ENCODE data around the gene R3HDML. TPM values are rescaled to one million over a fixed set of nuclear protein-coding genes. Genes with fewer than 3 reads are reported as not detected.

Gene R3HDML
- total and polyA plus RNA-seq, 2 of the 13 experiments (the other 11 are each of a cell fraction or from before 2014, with no cell fraction given) = not detected

DNA sequence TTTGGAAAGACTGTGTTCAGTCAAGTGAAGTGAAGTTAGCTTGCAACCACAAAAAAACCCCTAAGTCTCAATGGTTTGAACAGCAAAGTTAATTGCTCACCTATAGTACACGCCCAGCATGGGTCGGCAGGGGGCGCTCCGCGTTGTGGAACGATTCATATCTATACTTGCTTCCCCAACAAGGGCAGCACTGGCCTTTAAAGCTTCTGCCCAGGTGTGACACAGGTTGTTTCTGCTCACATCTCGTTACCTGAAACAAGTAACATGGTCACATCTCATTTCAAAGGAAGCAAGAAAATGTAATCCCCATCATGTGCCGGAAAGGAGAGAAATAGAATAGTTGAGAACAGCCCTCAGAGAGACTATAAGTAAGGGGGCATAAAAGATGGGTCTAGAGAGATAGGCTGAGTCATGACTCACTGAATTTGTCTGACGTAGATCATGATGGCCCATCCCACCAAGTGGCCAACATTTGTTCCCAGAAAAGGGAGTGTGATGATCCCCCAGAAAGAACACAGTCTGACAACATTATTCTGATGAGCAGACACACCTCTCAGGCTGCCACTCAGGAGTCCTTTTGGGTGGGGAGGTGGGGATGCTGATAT lies 47.7 kb downstream of the R3HDML start (continued):
- TF ChIP-seq, protein P1, sequence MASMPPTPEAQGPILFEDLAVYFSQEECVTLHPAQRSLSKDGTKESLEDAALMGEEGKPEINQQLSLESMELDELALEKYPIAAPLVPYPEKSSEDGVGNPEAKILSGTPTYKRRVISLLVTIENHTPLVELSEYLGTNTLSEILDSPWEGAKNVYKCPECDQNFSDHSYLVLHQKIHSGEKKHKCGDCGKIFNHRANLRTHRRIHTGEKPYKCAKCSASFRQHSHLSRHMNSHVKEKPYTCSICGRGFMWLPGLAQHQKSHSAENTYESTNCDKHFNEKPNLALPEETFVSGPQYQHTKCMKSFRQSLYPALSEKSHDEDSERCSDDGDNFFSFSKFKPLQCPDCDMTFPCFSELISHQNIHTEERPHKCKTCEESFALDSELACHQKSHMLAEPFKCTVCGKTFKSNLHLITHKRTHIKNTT (CRISPR knock-in tag; IDR thresholded peaks at IDR 0.05) = no peak
- TF ChIP-seq ZNF629 (CRISPR knock-in tag; conservative IDR thresholded peaks at IDR 0.05) (no peak), FLYWCH1 (CRISPR knock-in tag; IDR thresholded peaks at IDR 0.05) (no peak), REL (CRISPR knock-in tag; conservative IDR thresholded peaks at IDR 0.05) (no peak), MEIS1 (CRISPR knock-in tag; IDR thresholded peaks at IDR 0.05; ENCODE audit: borderline replicate concordance) (0 out of 2 replicates have a peak, but pooled peaks have one; percentile 55), RORA (CRISPR knock-in tag; IDR thresholded peaks at IDR 0.05) (no peak), ZNF672 (CRISPR knock-in tag; IDR thresholded peaks at IDR 0.05) (no peak), ZNF781 (CRISPR knock-in tag; IDR thresholded peaks at IDR 0.05; ENCODE audit: borderline replicate concordance, not compliant biosample characterization) (no peak), IRF2 (CRISPR knock-in tag; IDR thresholded peaks at IDR 0.05) (0 out of 2 replicates have a peak, but pooled peaks have one; percentile 64), TEAD3 (CRISPR knock-in tag; optimal IDR thresholded peaks at IDR 0.05; ENCODE audit: borderline replicate concordance) (peak; percentile 62), ZNF331 (CRISPR knock-in tag; IDR thresholded peaks at IDR 0.05) (peak; percentile 69; the same call in 1 of the 2 replicates), FOXJ3 (CRISPR knock-in tag; IDR thresholded peaks at IDR 0.05; ENCODE audit: borderline replicate concordance) (no peak), ZFP82 (CRISPR knock-in tag; IDR thresholded peaks at IDR 0.05; ENCODE audit: borderline replicate concordance) (no peak), SMC3 (IDR thresholded peaks at IDR 0.05; ENCODE audit: low read length) (peak; percentile 98), RFXANK (CRISPR knock-in tag; IDR thresholded peaks at IDR 0.05) (no peak), MED1 (CRISPR knock-in tag; IDR thresholded peaks at IDR 0.05) (peak; percentile 54; the same call in 1 of the 2 replicates), ZFX (CRISPR knock-in tag; IDR thresholded peaks at IDR 0.05; ENCODE audit: low read depth) (peak; percentile 36), ZNF546 (CRISPR knock-in tag; conservative IDR thresholded peaks at IDR 0.05) (no peak), SMAD3 (CRISPR knock-in tag; IDR thresholded peaks at IDR 0.05) (0 out of 2 replicates have a peak, but pooled peaks have one; percentile 53), SOX6 (IDR thresholded peaks at IDR 0.05) (no peak), SOX6 (CRISPR knock-in tag; IDR thresholded peaks at IDR 0.05) (0 out of 2 replicates have a peak, but pooled peaks have one; percentile 8)
- TF ChIP-seq, protein P2, sequence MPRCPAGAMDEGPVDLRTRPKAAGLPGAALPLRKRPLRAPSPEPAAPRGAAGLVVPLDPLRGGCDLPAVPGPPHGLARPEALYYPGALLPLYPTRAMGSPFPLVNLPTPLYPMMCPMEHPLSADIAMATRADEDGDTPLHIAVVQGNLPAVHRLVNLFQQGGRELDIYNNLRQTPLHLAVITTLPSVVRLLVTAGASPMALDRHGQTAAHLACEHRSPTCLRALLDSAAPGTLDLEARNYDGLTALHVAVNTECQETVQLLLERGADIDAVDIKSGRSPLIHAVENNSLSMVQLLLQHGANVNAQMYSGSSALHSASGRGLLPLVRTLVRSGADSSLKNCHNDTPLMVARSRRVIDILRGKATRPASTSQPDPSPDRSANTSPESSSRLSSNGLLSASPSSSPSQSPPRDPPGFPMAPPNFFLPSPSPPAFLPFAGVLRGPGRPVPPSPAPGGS (CRISPR knock-in tag; IDR thresholded peaks at IDR 0.05) = 0 out of 2 replicates have a peak, but pooled peaks have one; percentile 41
- TF ChIP-seq, protein P3, sequence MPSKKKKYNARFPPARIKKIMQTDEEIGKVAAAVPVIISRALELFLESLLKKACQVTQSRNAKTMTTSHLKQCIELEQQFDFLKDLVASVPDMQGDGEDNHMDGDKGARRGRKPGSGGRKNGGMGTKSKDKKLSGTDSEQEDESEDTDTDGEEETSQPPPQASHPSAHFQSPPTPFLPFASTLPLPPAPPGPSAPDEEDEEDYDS (CRISPR knock-in tag; IDR thresholded peaks at IDR 0.05) = no peak
- TF ChIP-seq, protein P4, sequence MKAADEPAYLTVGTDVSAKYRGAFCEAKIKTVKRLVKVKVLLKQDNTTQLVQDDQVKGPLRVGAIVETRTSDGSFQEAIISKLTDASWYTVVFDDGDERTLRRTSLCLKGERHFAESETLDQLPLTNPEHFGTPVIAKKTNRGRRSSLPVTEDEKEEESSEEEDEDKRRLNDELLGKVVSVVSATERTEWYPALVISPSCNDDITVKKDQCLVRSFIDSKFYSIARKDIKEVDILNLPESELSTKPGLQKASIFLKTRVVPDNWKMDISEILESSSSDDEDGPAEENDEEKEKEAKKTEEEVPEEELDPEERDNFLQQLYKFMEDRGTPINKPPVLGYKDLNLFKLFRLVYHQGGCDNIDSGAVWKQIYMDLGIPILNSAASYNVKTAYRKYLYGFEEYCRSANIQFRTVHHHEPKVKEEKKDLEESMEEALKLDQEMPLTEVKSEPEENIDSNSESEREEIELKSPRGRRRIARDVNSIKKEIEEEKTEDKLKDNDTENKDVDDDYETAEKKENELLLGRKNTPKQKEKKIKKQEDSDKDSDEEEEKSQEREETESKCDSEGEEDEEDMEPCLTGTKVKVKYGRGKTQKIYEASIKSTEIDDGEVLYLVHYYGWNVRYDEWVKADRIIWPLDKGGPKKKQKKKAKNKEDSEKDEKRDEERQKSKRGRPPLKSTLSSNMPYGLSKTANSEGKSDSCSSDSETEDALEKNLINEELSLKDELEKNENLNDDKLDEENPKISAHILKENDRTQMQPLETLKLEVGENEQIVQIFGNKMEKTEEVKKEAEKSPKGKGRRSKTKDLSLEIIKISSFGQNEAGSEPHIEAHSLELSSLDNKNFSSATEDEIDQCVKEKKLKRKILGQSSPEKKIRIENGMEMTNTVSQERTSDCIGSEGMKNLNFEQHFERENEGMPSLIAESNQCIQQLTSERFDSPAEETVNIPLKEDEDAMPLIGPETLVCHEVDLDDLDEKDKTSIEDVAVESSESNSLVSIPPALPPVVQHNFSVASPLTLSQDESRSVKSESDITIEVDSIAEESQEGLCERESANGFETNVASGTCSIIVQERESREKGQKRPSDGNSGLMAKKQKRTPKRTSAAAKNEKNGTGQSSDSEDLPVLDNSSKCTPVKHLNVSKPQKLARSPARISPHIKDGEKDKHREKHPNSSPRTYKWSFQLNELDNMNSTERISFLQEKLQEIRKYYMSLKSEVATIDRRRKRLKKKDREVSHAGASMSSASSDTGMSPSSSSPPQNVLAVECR (CRISPR knock-in tag; IDR thresholded peaks at IDR 0.05; ENCODE audit: borderline replicate concordance) = peak; percentile 35; the same call in 1 of the 2 replicates
- TF ChIP-seq, protein P5, sequence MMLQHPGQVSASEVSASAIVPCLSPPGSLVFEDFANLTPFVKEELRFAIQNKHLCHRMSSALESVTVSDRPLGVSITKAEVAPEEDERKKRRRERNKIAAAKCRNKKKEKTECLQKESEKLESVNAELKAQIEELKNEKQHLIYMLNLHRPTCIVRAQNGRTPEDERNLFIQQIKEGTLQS (CRISPR knock-in tag; IDR thresholded peaks at IDR 0.05) = no peak

Data from HepG2 (cell line).